Uterus (tissue), 4 donors: Measurements from ENCODE around the gene DHTKD1. TPM values are rescaled to one million over a fixed set of nuclear protein-coding genes. Genes with fewer than 3 reads are reported as not detected.

ENCODE experiments used
- microRNA counts, 2 donors: library from miRNA; unstranded; fragments of <30 nt; microRNA quantifications; one replicate each; lab custom pipeline; 2016 to 2017
- microRNA-seq: library from miRNA; unstranded; fragments of <30 nt; microRNA quantifications from one replicate; pipeline ENCODE4, GENCODE V29; 2016; ENCODE audit warnings: borderline microRNAs expressed, borderline replicate concordance
- small RNA-seq: library from RNA; depleted of rRNA; stranded (forward); fragments of <200 nt; gene quantifications from one replicate; pipeline ENCODE3, GENCODE V24; 2016
- total RNA-seq, 4 donors: library from RNA; depleted of rRNA in 3 of 4; stranded (reverse); fragments of >200 nt in 3 of 4; gene quantifications; one replicate each; pipeline versions ENCODE4 v1.1.0 to v1.2.4, GENCODE V29; 2014 to 2023
- donor health status: DM: yes; HTN: yes; CAD: no.

DHTKD1 gene
- total RNA-seq, 4 donors from 2014 or later = 27.5 to 53.5 (median 32.7) TPM

MicroRNA genes within 50 kb of the gene (microRNA counts, 767-probe panel; counts per million panel counts)
- microRNA hsa-miR-548ak (lab: Ali Mortazavi, UCI) = 0 counts per million in 2 donors

Small RNAs within 50 kb of the gene (microRNA-seq; reads per million reads assigned to microRNA genes)
- gene MIR548AK = not detected

Small RNAs within 50 kb of the gene (small RNA-seq; reads per million reads assigned to genes)
- not detected for gene MIR548AK
- gene RNU6-88P = not detected

Other genes with a start within 250 kb of the DHTKD1 start
- gene PROSER2, start 245.6 kb upstream of the DHTKD1 start, total RNA-seq = 10 to 100 TPM in 1 of 4 donors, 1 to 10 TPM in 3; 2.1 to 25.6 (median 6.5) TPM
- 10 to 100 TPM; 17.4 to 35.7 (median 28.0) TPM for gene UPF2, start 26.1 kb upstream of the DHTKD1 start, total RNA-seq
- 10 to 100 TPM in 3 of 4 donors, 1 to 10 TPM in 1; 3.8 to 23.0 (median 16.2) TPM for gene SEC61A2, start 60.7 kb downstream of the DHTKD1 start, total RNA-seq
- gene NUDT5, start 126.9 kb downstream of the DHTKD1 start, total RNA-seq = 10 to 100 TPM; 15.6 to 39.0 (median 33.8) TPM
- 10 to 100 TPM in 3 of 4 donors, 1 to 10 TPM in 1; 6.2 to 95.5 (median 34.3) TPM for gene CDC123, start 127.2 kb downstream of the DHTKD1 start, total RNA-seq